ENCODE data around the gene GRID1.

GRID1 gene

GRCh38 chr10:86022906-86023305, 343.7 kb downstream of the GRID1 start:
- in situ Hi-C loops (cut with MboI; ENCODE audit: low pct_unique_long_range_greater_than_20kb, low sequenced_read_pairs, unreplicated experiment), result no loop called here
- no peak for DNase-seq (ENCODE audit: low spot score)
- TF ChIP-seq, protein P1, sequence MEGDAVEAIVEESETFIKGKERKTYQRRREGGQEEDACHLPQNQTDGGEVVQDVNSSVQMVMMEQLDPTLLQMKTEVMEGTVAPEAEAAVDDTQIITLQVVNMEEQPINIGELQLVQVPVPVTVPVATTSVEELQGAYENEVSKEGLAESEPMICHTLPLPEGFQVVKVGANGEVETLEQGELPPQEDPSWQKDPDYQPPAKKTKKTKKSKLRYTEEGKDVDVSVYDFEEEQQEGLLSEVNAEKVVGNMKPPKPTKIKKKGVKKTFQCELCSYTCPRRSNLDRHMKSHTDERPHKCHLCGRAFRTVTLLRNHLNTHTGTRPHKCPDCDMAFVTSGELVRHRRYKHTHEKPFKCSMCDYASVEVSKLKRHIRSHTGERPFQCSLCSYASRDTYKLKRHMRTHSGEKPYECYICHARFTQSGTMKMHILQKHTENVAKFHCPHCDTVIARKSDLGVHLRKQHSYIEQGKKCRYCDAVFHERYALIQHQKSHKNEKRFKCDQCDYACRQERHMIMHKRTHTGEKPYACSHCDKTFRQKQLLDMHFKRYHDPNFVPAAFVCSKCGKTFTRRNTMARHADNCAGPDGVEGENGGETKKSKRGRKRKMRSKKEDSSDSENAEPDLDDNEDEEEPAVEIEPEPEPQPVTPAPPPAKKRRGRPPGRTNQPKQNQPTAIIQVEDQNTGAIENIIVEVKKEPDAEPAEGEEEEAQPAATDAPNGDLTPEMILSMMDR (IDR thresholded peaks at IDR 0.05; ENCODE audit: extremely low read depth, insufficient read depth, missing control alignments), result no peak

DNA sequence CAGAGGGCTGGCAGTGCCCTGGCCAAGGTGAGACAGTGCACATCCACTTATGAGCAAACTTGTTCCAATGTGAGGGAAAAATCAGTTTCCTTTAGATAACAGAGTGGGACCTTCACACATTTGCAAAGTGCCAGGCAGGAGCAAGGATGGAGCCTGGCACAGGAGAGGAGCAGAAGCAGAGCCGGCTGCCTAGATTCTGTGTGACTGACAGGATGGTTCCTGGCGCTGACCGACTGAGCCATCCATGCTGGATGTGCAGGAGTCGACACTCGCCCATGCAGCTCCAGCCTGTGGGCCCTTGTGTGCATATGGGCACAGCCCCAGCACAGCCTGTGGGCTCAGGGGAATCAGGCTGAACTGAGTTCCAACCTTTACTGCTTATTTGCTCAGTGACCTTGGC, 346.5 kb downstream of the GRID1 start:
- TF ChIP-seq, protein P1 (IDR thresholded peaks at IDR 0.05; ENCODE audit: extremely low read depth, insufficient read depth, missing control alignments), result no peak
- no peak for DNase-seq (ENCODE audit: low spot score)
- in situ Hi-C loops (cut with MboI; ENCODE audit: low pct_unique_long_range_greater_than_20kb, low sequenced_read_pairs, unreplicated experiment), result no loop called here

DNA sequence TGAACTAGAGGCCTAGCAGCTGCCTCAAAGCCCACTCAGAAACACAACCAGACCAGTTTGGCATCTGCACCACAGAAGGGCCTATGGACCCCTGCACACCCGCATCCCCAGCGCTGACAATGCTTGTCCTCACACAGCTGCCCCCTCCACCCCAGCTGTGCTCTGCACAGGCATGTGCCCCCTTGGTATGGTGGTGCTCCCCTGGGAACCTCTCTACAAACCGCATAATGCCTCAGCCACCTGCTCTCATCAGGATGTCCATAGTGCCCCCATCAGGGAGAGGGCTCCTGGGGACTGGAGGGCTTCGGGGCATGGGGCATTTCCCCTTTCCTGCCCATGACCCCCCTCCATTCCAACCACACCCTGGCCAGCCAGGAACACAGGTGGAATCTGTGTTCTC, 347.5 kb downstream of the GRID1 start:
- no peak for DNase-seq (ENCODE audit: low spot score)
- in situ Hi-C loops (cut with MboI; ENCODE audit: low pct_unique_long_range_greater_than_20kb, low sequenced_read_pairs, unreplicated experiment), result no loop called here
- TF ChIP-seq, protein P1 (IDR thresholded peaks at IDR 0.05; ENCODE audit: extremely low read depth, insufficient read depth, missing control alignments), result no peak

DNA sequence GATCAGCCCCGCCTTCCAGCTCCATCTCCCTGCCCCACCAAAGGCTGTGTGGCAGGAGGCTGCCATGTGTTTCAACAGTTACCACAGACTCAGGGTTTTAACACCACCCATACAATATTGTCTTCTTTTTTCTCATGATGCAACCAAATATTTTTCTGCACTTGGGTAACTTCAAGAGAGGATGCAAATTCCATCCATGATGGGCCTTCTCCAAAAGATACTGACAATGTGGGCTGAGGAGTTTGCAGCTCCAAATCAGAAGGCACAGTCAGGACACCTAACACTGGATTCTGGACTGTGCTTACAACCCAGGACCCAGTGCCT, 347.9 kb downstream of the GRID1 start:
- no peak for DNase-seq (ENCODE audit: low spot score)
- in situ Hi-C loops (cut with MboI; ENCODE audit: low pct_unique_long_range_greater_than_20kb, low sequenced_read_pairs, unreplicated experiment), result no loop called here
- TF ChIP-seq, protein P1 (IDR thresholded peaks at IDR 0.05; ENCODE audit: extremely low read depth, insufficient read depth, missing control alignments), result no peak

DNA sequence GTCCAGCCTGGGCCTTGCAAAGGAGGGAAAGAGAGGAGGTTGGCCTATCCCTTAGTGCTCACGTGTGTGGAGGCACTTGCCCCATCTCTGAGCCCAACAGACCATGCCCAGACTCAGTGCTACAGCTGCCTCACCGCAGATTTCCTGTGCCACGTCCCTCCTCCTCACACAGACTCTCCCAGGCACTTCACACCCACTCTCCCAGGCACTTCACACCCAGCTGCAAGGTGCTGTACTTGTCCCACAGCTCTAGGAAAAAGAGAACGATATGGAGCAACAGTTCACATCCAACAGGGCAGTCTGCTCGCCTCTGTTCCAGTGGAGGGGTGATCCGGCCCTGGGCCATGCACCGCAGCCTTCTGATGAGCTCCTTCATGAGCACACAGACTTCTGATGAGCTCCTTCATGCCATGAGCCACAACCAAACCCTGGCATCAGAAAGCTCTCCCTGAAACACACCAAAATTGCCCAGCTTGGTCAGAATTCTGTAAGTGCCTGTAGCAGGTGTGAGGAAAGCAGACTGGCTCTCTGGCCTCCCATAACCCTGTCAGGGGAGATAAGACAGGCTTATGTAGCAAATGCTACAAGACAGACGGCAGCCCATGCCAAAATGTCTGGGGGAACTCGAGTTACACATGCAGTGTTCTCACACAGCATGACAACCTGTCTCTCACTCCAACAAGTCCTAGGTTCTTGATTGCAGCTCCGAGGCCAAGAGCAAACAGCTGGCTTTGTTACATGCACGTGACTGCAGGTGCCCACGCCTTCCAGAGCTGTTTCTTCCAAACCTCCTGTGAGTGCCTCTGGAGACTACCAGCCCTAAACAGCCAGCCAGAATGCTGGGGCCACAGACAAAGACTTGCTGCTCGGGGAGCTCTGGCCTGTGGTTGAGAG, 348.5 kb downstream of the GRID1 start:
- in situ Hi-C loops (cut with MboI; ENCODE audit: low pct_unique_long_range_greater_than_20kb, low sequenced_read_pairs, unreplicated experiment), result no loop called here
- no peak for DNase-seq (ENCODE audit: low spot score)
- TF ChIP-seq, protein P1 (IDR thresholded peaks at IDR 0.05; ENCODE audit: extremely low read depth, insufficient read depth, missing control alignments), result no peak

GRCh38 chr10:86013568-86013967, 353.0 kb downstream of the GRID1 start:
- no peak for DNase-seq (ENCODE audit: low spot score)

More at GRCh38 chr10:86013568-86013967, 353.0 kb downstream of the GRID1 start:
- TF ChIP-seq, protein P1 (IDR thresholded peaks at IDR 0.05; ENCODE audit: extremely low read depth, insufficient read depth, missing control alignments), result no peak
- in situ Hi-C loops (cut with MboI; ENCODE audit: low pct_unique_long_range_greater_than_20kb, low sequenced_read_pairs, unreplicated experiment), result no loop called here
